HEK293 (cell line): ENCODE data around the gene DHX40.

Experiments
- CTCF ChIA-PET: fragments of 350-600 bp; formaldehyde crosslinking; extraction: SDS; loops from one replicate; lab custom pipeline; 2021; ENCODE audit warnings: antibody characterized with exemption; lab: Yijun Ruan, JAX
- POLR2A ChIA-PET: fragments of 300-600 bp; formaldehyde crosslinking; extraction: SDS; loops from one replicate; lab custom pipeline; 2020; ENCODE audit warnings: antibody characterized with exemption, inconsistent platforms; lab: Yijun Ruan, JAX
- H3K27ac ChIP-seq: fragments of 200-500 bp; sonication (Bioruptor generic); 2 replicates; pipeline ENCODE4 v1.5.1; 2014; ENCODE audit warnings: low read depth, low read length, control low read depth, inconsistent platforms; ENCODE audit errors: extremely low read depth
- H3K36me3 ChIP-seq, 2 experiments: fragments of 200-500 bp in 1 of 2; sonication (Bioruptor generic) in 1 of 2; 1 replicate in 1 of 2; 2 replicates in 1 of 2; pipeline ENCODE4 v1.5.1; 2014 to 2017; ENCODE audit warnings: inconsistent platforms in 2 of 2, low read length in 2 of 2; ENCODE audit not compliant: control insufficient read depth in 2 of 2, insufficient read depth in 1 of 2
- H3K4me1 ChIP-seq: fragments of 200-500 bp; sonication (Bioruptor generic); 2 replicates; pipeline ENCODE4 v1.5.1; 2014; ENCODE audit warnings: mild to moderate bottlenecking, low read length, inconsistent platforms; ENCODE audit not compliant: control insufficient read depth, insufficient read depth
- H3K4me3 ChIP-seq: 2 replicates; pipeline ENCODE4 v1.5.1; 2011; ENCODE audit warnings: low read depth, mild to moderate bottlenecking, control low read depth, low read length, moderate library complexity
- H3K9me3 ChIP-seq: fragments of 200-500 bp; sonication (Bioruptor generic); 2 replicates; pipeline ENCODE4 v1.5.1; 2014; ENCODE audit warnings: low read depth, low read length, inconsistent platforms; ENCODE audit not compliant: control insufficient read depth, insufficient read depth
- REPIN1 ChIP-seq: fragments of 450-650 bp; formaldehyde crosslinking; IDR thresholded peaks from 2 replicates; pipeline ENCODE4 v1.5.1; 2017; ENCODE audit warnings: missing biosample characterization, missing genetic modification characterization, low read depth
- SCRT2 ChIP-seq: fragments of 450-650 bp; formaldehyde crosslinking; IDR thresholded peaks from 2 replicates; pipeline ENCODE4 v1.5.1; 2016; ENCODE audit warnings: missing biosample characterization, missing genetic modification characterization
- YY2 ChIP-seq: fragments of 450-650 bp; formaldehyde crosslinking; IDR thresholded peaks from 2 replicates; pipeline ENCODE4 v1.5.1; 2016; ENCODE audit warnings: missing biosample characterization, missing genetic modification characterization
- ZBTB20 ChIP-seq: fragments of 450-650 bp; formaldehyde crosslinking; IDR thresholded peaks from 2 replicates; pipeline ENCODE4 v1.5.1; 2016; ENCODE audit warnings: missing biosample characterization, missing genetic modification characterization
- ZFP69B ChIP-seq: fragments of 450-650 bp; formaldehyde crosslinking; IDR thresholded peaks from 2 replicates; pipeline ENCODE4 v1.5.1; 2016; ENCODE audit warnings: missing biosample characterization, missing genetic modification characterization
- ZIC2 ChIP-seq: fragments of 450-650 bp; formaldehyde crosslinking; IDR thresholded peaks from 2 replicates; pipeline ENCODE4 v1.5.1; 2016; ENCODE audit warnings: missing biosample characterization, missing genetic modification characterization
- ZNF133 ChIP-seq: fragments of 450-650 bp; formaldehyde crosslinking; IDR thresholded peaks from 2 replicates; pipeline ENCODE4 v1.5.1; 2016; ENCODE audit warnings: missing biosample characterization, missing genetic modification characterization
- ZNF175 ChIP-seq: fragments of 450-650 bp; formaldehyde crosslinking; IDR thresholded peaks from 2 replicates; pipeline ENCODE4 v1.5.1; 2016; ENCODE audit warnings: missing biosample characterization, missing genetic modification characterization
- ZNF211 ChIP-seq: fragments of 450-650 bp; formaldehyde crosslinking; IDR thresholded peaks from 2 replicates; pipeline ENCODE4 v1.5.1; 2016; ENCODE audit warnings: low read depth, missing biosample characterization, missing genetic modification characterization
- ZNF214 ChIP-seq: fragments of 450-650 bp; formaldehyde crosslinking; IDR thresholded peaks from 2 replicates; pipeline ENCODE4 v1.5.1; 2017; ENCODE audit warnings: missing biosample characterization, mild to moderate bottlenecking, missing genetic modification characterization, borderline replicate concordance
- ZNF223 ChIP-seq: fragments of 450-650 bp; formaldehyde crosslinking; IDR thresholded peaks from 2 replicates; pipeline ENCODE4 v1.5.1; 2016; ENCODE audit warnings: missing biosample characterization, missing genetic modification characterization
- ZNF311 ChIP-seq: fragments of 450-650 bp; formaldehyde crosslinking; IDR thresholded peaks from 2 replicates; pipeline ENCODE4 v1.5.1; 2017; ENCODE audit warnings: missing biosample characterization, missing genetic modification characterization, borderline replicate concordance
- ZNF324 ChIP-seq: fragments of 450-650 bp; formaldehyde crosslinking; IDR thresholded peaks from 2 replicates; pipeline ENCODE4 v1.5.1; 2016; ENCODE audit warnings: missing biosample characterization, missing genetic modification characterization
- ZNF350 ChIP-seq: fragments of 450-650 bp; formaldehyde crosslinking; IDR thresholded peaks from 2 replicates; pipeline ENCODE4 v1.5.0; 2017; ENCODE audit warnings: missing biosample characterization, mild to moderate bottlenecking, missing genetic modification characterization
- ZNF510 ChIP-seq: fragments of 450-650 bp; formaldehyde crosslinking; IDR thresholded peaks from 2 replicates; pipeline ENCODE4 v1.5.1; 2018; ENCODE audit warnings: mild to moderate bottlenecking, missing genetic modification characterization, missing biosample characterization; ENCODE audit not compliant: insufficient replicate concordance
- ZNF514 ChIP-seq: fragments of 450-650 bp; formaldehyde crosslinking; IDR thresholded peaks from 2 replicates; pipeline ENCODE4 v1.5.1; 2016; ENCODE audit warnings: missing biosample characterization, missing genetic modification characterization
- ZNF747 ChIP-seq: fragments of 450-650 bp; formaldehyde crosslinking; IDR thresholded peaks from 2 replicates; pipeline ENCODE4 v1.5.1; 2016; ENCODE audit warnings: missing biosample characterization, missing genetic modification characterization
- ZNF777 ChIP-seq: fragments of 450-650 bp; formaldehyde crosslinking; IDR thresholded peaks from 2 replicates; pipeline ENCODE4 v1.5.1; 2017; ENCODE audit warnings: missing biosample characterization, missing genetic modification characterization, borderline replicate concordance
- ZNF830 ChIP-seq: fragments of 450-650 bp; IDR thresholded peaks from 2 replicates; pipeline ENCODE4 v1.5.0; 2018; ENCODE audit warnings: missing biosample characterization, missing genetic modification characterization, low read depth, mild to moderate bottlenecking, moderate library complexity
- ZSCAN16 ChIP-seq: fragments of 450-650 bp; formaldehyde crosslinking; IDR thresholded peaks from 2 replicates; pipeline ENCODE4 v1.5.1; 2016; ENCODE audit warnings: missing biosample characterization, missing genetic modification characterization
- TF ChIP-seq, protein P1 (sequence below): fragments of 450-650 bp; formaldehyde crosslinking; IDR thresholded peaks from 2 replicates; pipeline ENCODE4 v1.5.1; 2017; ENCODE audit warnings: missing biosample characterization, missing genetic modification characterization
- TF ChIP-seq, protein P2 (sequence below): fragments of 450-650 bp; formaldehyde crosslinking; IDR thresholded peaks from 2 replicates; pipeline ENCODE4 v1.5.1; 2016; ENCODE audit warnings: missing biosample characterization, missing genetic modification characterization
- TF ChIP-seq, protein P3 (sequence below): fragments of 450-650 bp; formaldehyde crosslinking; IDR thresholded peaks from 2 replicates; pipeline ENCODE4 v1.5.1; 2016; ENCODE audit warnings: missing biosample characterization, missing genetic modification characterization

DHX40 gene

DNA sequence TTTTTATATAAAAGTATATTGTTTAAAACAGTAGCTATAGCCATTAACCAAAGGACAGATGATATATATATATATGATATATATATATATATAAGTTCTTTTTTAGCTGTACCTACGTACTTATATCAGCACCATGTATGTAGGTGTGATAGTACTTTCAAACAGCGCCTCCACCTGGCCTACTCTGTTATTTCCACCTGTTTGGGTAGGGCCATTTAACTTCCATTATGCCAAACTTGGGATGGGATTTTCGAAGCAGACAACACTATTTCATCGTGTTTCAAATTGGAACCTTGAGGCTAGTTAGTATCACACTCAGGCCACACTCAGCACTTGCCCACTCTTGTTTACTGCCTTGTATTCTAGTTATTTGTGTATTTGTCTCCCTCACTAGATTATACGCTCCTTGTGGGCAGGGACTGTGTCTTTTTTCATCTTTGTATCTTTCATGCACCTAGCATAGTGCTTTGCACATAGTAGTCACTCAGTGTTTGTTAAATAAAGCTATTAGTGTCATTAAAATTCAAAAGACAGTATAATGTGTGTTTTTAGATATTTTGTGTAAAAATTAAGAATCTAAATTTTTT is 42.5 kb downstream of the DHX40 start:
- CTCF ChIA-PET: interaction anchor here (0.6 to 1.7 kb wide), 9 partner anchors 9 to 565 kb away, joined by 3 to 10 read pairs (median 4); no protein-coding TSS in a partner anchor
- peaks cover 63 to 68% of the 10 kb centered on the region in 2 experiments for H3K36me3 ChIP-seq
- POLR2A ChIA-PET: no interaction called here
- TF ChIP-seq ZNF777 (no peak), REPIN1 (no peak), ZBTB20 (tag by site-specific recombination) (no peak), ZNF830 (tag by site-specific recombination) (no peak), ZNF311 (tag by site-specific recombination) (no peak), ZNF175 (tag by site-specific recombination) (no peak), ZIC2 (no peak), SCRT2 (no peak), ZNF133 (tag by site-specific recombination) (no peak), ZFP69B (tag by site-specific recombination) (no peak), ZNF350 (tag by site-specific recombination) (no peak), ZNF223 (tag by site-specific recombination) (no peak), ZNF747 (tag by site-specific recombination) (no peak), ZSCAN16 (tag by site-specific recombination) (no peak), ZNF510 (tag by site-specific recombination) (no peak), ZNF214 (tag by site-specific recombination) (no peak)
- TF ChIP-seq, protein P1, sequence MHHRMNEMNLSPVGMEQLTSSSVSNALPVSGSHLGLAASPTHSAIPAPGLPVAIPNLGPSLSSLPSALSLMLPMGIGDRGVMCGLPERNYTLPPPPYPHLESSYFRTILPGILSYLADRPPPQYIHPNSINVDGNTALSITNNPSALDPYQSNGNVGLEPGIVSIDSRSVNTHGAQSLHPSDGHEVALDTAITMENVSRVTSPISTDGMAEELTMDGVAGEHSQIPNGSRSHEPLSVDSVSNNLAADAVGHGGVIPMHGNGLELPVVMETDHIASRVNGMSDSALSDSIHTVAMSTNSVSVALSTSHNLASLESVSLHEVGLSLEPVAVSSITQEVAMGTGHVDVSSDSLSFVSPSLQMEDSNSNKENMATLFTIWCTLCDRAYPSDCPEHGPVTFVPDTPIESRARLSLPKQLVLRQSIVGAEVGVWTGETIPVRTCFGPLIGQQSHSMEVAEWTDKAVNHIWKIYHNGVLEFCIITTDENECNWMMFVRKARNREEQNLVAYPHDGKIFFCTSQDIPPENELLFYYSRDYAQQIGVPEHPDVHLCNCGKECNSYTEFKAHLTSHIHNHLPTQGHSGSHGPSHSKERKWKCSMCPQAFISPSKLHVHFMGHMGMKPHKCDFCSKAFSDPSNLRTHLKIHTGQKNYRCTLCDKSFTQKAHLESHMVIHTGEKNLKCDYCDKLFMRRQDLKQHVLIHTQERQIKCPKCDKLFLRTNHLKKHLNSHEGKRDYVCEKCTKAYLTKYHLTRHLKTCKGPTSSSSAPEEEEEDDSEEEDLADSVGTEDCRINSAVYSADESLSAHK (tag by site-specific recombination): no peak
- TF ChIP-seq, protein P2, sequence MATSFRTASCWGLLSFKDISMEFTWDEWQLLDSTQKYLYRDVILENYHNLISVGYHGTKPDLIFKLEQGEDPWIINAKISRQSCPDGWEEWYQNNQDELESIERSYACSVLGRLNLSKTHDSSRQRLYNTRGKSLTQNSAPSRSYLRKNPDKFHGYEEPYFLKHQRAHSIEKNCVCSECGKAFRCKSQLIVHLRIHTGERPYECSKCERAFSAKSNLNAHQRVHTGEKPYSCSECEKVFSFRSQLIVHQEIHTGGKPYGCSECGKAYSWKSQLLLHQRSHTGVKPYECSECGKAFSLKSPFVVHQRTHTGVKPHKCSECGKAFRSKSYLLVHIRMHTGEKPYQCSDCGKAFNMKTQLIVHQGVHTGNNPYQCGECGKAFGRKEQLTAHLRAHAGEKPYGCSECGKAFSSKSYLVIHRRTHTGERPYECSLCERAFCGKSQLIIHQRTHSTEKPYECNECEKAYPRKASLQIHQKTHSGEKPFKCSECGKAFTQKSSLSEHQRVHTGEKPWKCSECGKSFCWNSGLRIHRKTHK (tag by site-specific recombination): no peak
- no peaks in the 10 kb centered on the region for H3K9me3 ChIP-seq
- H3K4me3 ChIP-seq: no peak overlapping the region
- no peak overlapping the region for H3K27ac ChIP-seq
- H3K4me1 ChIP-seq: no peaks in the 10 kb centered on the region

DNA sequence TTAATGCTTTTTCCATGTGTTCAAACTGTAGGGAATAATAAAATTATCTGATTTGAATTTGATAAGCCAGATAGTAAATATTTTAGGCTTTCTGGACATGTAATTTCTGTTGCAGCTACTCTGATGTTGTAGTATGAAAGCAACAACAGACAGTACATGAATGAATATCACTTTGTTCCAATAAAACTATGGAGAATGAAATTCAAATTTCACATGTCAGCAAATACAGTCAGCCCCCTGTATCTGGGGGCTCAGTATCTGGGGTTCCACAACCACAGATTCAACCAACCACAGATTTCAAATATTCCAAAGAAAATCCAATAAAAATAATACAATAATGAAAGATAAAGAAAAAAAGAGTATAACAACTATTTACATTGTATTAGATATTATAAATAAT is 46.1 kb downstream of the DHX40 start:
- Histone ChIP-seq H3K4me1 (peaks cover 2% of the 10 kb centered on the region), H3K36me3 (peaks cover 31 to 36% of the 10 kb centered on the region in 2 experiments), H3K27ac (no peak overlapping the region), H3K9me3 (no peaks in the 10 kb centered on the region), H3K4me3 (no peak overlapping the region)
- TF ChIP-seq SCRT2: no peak
- TF ChIP-seq ZNF324 (tag by site-specific recombination): no peak
- no peak for TF ChIP-seq YY2 (tag by site-specific recombination)
- TF ChIP-seq, protein P3, sequence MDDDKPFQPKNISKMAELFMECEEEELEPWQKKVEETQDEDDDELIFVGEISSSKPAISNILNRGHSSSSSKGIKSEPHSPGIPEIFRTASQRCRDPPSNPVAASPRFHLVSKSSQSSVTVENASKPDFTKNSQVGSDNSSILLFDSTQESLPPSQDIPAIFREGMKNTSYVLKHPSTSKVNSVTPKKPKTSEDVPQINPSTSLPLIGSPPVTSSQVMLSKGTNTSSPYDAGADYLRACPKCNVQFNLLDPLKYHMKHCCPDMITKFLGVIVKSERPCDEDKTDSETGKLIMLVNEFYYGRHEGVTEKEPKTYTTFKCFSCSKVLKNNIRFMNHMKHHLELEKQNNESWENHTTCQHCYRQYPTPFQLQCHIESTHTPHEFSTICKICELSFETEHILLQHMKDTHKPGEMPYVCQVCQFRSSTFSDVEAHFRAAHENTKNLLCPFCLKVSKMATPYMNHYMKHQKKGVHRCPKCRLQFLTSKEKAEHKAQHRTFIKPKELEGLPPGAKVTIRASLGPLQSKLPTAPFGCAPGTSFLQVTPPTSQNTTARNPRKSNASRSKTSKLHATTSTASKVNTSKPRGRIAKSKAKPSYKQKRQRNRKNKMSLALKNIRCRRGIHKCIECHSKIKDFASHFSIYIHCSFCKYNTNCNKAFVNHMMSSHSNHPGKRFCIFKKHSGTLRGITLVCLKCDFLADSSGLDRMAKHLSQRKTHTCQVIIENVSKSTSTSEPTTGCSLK: no peak
- no peak for TF ChIP-seq ZNF211 (tag by site-specific recombination)
- no peak for TF ChIP-seq ZNF514 (tag by site-specific recombination)
- POLR2A ChIA-PET: interaction anchor here (1.5 kb wide), 1 partner anchor 8 kb away, joined by 4 read pairs; the partner anchor contains the start of gene CLTC
- CTCF ChIA-PET: interaction anchor here (0.6 to 1.2 kb wide), 2 partner anchors 59 to 282 kb away, joined by 3 to 4 read pairs; no protein-coding TSS in a partner anchor
